H1 (cell line): Measurements from ENCODE around the gene MARS1.

Source experiments
- BRCA1 ChIP-seq: IDR thresholded peaks from 2 replicates; pipeline ENCODE4 v1.6.1; 2012; ENCODE audit warnings: low read depth, low read length, improper control_type of control experiment
- EP300 ChIP-seq, 2 experiments: IDR thresholded peaks; 1 replicate in 1 of 2; 2 replicates in 1 of 2; pipeline ENCODE4 v1.6.1; 2011 to 2012; ENCODE audit warnings: low read depth in 2 of 2, low read length in 2 of 2, mild to moderate bottlenecking in 2 of 2, borderline replicate concordance in 1 of 2, inconsistent platforms in 1 of 2, moderate library complexity in 1 of 2
- EZH2 ChIP-seq: fragments of 200-600 bp; sonication (generic); IDR thresholded peaks from 2 replicates; pipeline ENCODE4 v1.7.1; 2012; ENCODE audit warnings: low read depth, mild to moderate bottlenecking, moderate library complexity, low read length, inconsistent platforms; ENCODE audit not compliant: severe bottlenecking
- HDAC2 ChIP-seq, 2 experiments: fragments of 300-600 bp in 1 of 2; sonication (generic) in 1 of 2; IDR thresholded peaks; 2 replicates each; pipeline ENCODE4 v1.6.1; 2011 to 2012; ENCODE audit warnings: low read depth in 2 of 2, low read length in 2 of 2, mild to moderate bottlenecking in 2 of 2, moderate library complexity in 2 of 2, borderline replicate concordance in 1 of 2, inconsistent platforms in 1 of 2
- POLR2A ChIP-seq, 2 experiments: IDR thresholded peaks; 1 replicate in 1 of 2; 2 replicates in 1 of 2; pipeline ENCODE4 v1.6.1; 2011; ENCODE audit warnings: low read depth in 2 of 2, low read length in 2 of 2, mild to moderate bottlenecking in 2 of 2; ENCODE audit errors: control extremely low read depth in 1 of 2
- POLR2AphosphoS5 ChIP-seq: IDR thresholded peaks from 2 replicates; pipeline ENCODE4 v1.6.1; 2011; ENCODE audit warnings: low read depth, low read length
- RAD21 ChIP-seq, 2 experiments: IDR thresholded peaks in 1 of 2; conservative IDR thresholded peaks in 1 of 2; 2 replicates each; pipeline ENCODE4 v1.6.1; 2011; ENCODE audit warnings: low read depth in 2 of 2, low read length in 2 of 2, improper control_type of control experiment in 1 of 2, inconsistent platforms in 1 of 2, mild to moderate bottlenecking in 1 of 2, moderate library complexity in 1 of 2
- TF ChIP-seq, protein P1 (sequence below), 3 experiments: IDR thresholded peaks; 1 replicate in 2 of 3; 2 replicates in 1 of 3; pipeline versions ENCODE4 v1.5.1 to v1.6.1; 2011; ENCODE audit warnings: low read length in 3 of 3, mild to moderate bottlenecking in 3 of 3, inconsistent platforms in 2 of 3, low read depth in 1 of 3, moderate library complexity in 1 of 3; ENCODE audit not compliant: insufficient read depth in 1 of 3; ENCODE audit errors: control extremely low read depth in 1 of 3
- TF ChIP-seq, protein P2 (sequence below): IDR thresholded peaks from 2 replicates; pipeline ENCODE4 v1.6.1; 2012; ENCODE audit warnings: inconsistent platforms

DNA sequence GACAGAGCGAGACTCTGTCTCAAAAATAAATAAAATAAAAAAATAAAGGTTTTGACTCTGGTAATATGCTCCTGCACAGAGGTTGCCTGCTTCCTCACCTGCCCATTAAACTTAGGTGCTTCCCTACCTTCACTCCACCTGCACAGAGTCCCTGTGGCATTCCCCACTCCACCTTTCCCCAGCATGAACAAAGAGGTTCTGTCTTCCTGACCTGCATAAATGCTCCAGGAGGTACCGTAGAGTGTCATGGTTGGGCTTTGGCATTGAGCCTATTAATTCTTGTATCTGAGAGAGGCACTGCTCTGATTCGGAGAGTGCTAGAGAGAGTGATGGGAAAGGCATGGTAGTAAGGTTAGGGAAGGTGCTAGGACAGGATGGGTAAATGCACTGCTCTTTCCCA lies 14.5 kb upstream of the MARS1 start:
- TF ChIP-seq, protein P1, sequence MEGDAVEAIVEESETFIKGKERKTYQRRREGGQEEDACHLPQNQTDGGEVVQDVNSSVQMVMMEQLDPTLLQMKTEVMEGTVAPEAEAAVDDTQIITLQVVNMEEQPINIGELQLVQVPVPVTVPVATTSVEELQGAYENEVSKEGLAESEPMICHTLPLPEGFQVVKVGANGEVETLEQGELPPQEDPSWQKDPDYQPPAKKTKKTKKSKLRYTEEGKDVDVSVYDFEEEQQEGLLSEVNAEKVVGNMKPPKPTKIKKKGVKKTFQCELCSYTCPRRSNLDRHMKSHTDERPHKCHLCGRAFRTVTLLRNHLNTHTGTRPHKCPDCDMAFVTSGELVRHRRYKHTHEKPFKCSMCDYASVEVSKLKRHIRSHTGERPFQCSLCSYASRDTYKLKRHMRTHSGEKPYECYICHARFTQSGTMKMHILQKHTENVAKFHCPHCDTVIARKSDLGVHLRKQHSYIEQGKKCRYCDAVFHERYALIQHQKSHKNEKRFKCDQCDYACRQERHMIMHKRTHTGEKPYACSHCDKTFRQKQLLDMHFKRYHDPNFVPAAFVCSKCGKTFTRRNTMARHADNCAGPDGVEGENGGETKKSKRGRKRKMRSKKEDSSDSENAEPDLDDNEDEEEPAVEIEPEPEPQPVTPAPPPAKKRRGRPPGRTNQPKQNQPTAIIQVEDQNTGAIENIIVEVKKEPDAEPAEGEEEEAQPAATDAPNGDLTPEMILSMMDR (IDR thresholded peaks at IDR 0.05; ENCODE audit: control extremely low read depth in 1 of 3, insufficient read depth in 1 of 3, low read depth in 1 of 3, low read length in 3 of 3), result no peak
- TF ChIP-seq BRCA1 (no peak), EP300 (IDR thresholded peaks at IDR 0.05; ENCODE audit: borderline replicate concordance in 1 of 2, low read depth in 2 of 2, low read length in 2 of 2) (no peak), RAD21 (IDR thresholded peaks at IDR 0.05 in 1 of 2, conservative IDR thresholded peaks at IDR 0.05 in 1 of 2; ENCODE audit: low read depth in 2 of 2, low read length in 2 of 2) (no peak), POLR2AphosphoS5 (no peak), HDAC2 (IDR thresholded peaks at IDR 0.05; ENCODE audit: borderline replicate concordance in 1 of 2, low read depth in 2 of 2, low read length in 2 of 2) (no peak), POLR2A (IDR thresholded peaks at IDR 0.05; ENCODE audit: control extremely low read depth in 1 of 2, low read depth in 2 of 2, low read length in 2 of 2) (no peak), EZH2 (no peak)
- TF ChIP-seq, protein P2, sequence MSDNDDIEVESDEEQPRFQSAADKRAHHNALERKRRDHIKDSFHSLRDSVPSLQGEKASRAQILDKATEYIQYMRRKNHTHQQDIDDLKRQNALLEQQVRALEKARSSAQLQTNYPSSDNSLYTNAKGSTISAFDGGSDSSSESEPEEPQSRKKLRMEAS, result no peak
